Neural crest cell (in vitro differentiated cells): ENCODE results near the gene LRRC4B. TPM values are rescaled to one million over a fixed set of nuclear protein-coding genes. Genes with fewer than 3 reads are reported as not detected.

Experiments
- DNase-seq: peaks from one replicate; pipeline ENCODE4 v3.0.0; 2021; ENCODE audit warnings: low read depth, mixed read lengths, low spot score
- H3K27ac Mint-ChIP-seq: one replicate; pipeline ENCODE4 v1.8.0; 2021; ENCODE audit warnings: mild to moderate bottlenecking, mixed read lengths; ENCODE audit not compliant: unreplicated experiment
- H3K27me3 Mint-ChIP-seq: 2 replicates; pipeline ENCODE4 v1.8.0; 2021; ENCODE audit warnings: low read depth, mild to moderate bottlenecking, mixed read lengths
- H3K36me3 Mint-ChIP-seq: 2 replicates; pipeline ENCODE4 v1.8.0; 2021; ENCODE audit warnings: low read depth, mild to moderate bottlenecking, mixed read lengths
- H3K4me1 Mint-ChIP-seq: 2 replicates; pipeline ENCODE4 v1.8.0; 2021; ENCODE audit warnings: mixed read lengths
- H3K4me3 Mint-ChIP-seq: one replicate; pipeline ENCODE4 v1.8.0; 2021; ENCODE audit warnings: mild to moderate bottlenecking, mixed read lengths
- H3K9me3 Mint-ChIP-seq: 2 replicates; pipeline ENCODE4 v1.8.0; 2021; ENCODE audit warnings: mixed read lengths
- total RNA-seq: library from RNA; stranded (reverse); gene quantifications from 2 replicates; pipeline ENCODE4 v1.2.1, GENCODE V29; 2021
- TF ChIP-seq, protein P1 (sequence below): fragments of 200-600 bp; sonication (generic); conservative IDR thresholded peaks from 2 replicates; pipeline ENCODE4 v1.5.0; 2021; ENCODE audit warnings: antibody characterized with exemption, mild to moderate bottlenecking

The LRRC4B gene
- total RNA-seq, 1 donor from 2014 or later: 50.2 TPM

DNA sequence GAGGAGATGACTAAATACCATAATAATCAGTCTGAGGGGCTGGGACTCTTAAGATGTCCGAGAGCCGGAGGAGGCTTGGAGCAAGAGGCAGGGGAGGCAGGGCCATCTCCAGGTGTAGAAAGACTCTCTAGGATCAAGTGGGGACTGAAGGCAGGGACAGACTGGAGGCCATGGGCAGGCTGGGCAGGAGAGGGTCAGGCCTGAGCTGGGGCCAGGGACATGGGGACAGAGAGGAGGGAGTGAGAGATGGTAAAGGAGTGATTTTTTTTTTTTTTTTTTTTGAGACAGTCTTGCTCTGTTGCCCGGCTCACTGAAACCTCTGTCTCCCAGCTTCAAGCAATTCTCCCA lies 59.4 kb downstream of the LRRC4B start:
- Mint-ChIP-seq H3K4me1 (peaks cover 40% of the 10 kb centered on the region), H3K36me3 (no peaks in the 10 kb centered on the region), H3K9me3 (no peaks in the 10 kb centered on the region), H3K4me3 (peak overlapping the region; percentile 84), H3K27ac (peak overlapping the region; percentile 86), H3K27me3 (peaks cover 8% of the 10 kb centered on the region)
- TF ChIP-seq, protein P1, sequence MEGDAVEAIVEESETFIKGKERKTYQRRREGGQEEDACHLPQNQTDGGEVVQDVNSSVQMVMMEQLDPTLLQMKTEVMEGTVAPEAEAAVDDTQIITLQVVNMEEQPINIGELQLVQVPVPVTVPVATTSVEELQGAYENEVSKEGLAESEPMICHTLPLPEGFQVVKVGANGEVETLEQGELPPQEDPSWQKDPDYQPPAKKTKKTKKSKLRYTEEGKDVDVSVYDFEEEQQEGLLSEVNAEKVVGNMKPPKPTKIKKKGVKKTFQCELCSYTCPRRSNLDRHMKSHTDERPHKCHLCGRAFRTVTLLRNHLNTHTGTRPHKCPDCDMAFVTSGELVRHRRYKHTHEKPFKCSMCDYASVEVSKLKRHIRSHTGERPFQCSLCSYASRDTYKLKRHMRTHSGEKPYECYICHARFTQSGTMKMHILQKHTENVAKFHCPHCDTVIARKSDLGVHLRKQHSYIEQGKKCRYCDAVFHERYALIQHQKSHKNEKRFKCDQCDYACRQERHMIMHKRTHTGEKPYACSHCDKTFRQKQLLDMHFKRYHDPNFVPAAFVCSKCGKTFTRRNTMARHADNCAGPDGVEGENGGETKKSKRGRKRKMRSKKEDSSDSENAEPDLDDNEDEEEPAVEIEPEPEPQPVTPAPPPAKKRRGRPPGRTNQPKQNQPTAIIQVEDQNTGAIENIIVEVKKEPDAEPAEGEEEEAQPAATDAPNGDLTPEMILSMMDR: no peak
- DNase-seq: no peak

DNA sequence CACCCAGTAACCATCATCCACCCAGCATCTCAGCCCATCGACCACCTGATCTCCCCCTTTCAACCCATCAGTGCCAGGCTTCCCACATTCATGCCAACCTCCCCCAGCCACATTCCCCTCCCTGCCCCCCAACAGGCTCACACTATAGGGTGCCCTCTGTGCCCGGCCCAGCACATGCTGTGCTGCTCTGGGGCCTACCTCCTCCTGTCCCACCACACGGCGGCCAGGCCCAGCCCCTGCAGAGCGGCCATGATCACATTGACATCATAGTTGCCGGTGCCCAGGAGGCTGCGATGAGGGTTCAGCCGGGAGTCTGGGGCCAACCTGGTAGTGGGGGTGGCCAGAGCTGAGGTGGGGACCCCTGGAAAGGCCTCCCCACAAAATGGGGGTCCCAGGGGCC lies 60.9 kb downstream of the LRRC4B start:
- TF ChIP-seq, protein P1: no peak
- Mint-ChIP-seq H3K4me1 (peaks cover 33% of the 10 kb centered on the region), H3K4me3 (no peak overlapping the region), H3K9me3 (no peaks in the 10 kb centered on the region), H3K27ac (no peak overlapping the region), H3K27me3 (peaks cover 8% of the 10 kb centered on the region), H3K36me3 (no peaks in the 10 kb centered on the region)
- DNase-seq: no peak

DNA sequence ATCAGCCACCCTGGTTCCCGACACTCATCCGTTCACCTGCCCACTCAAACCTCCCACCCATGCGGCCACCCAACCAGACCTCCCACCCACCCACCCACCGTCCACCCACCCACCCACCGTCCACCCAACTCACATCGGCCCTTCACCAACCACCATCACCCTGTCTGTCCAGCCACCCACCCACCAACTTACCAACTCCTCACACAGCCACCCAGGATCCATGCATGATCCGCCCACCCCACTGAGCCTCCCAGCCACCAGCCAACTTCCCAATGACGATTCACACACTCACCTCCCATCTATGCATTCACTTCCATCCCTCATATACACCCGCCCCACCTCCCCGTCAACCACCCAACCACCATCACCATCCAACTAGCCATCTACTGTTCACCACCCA lies 61.5 kb downstream of the LRRC4B start:
- peaks cover 30% of the 10 kb centered on the region for H3K4me1 Mint-ChIP-seq
- no peak for DNase-seq
- H3K9me3 Mint-ChIP-seq: no peaks in the 10 kb centered on the region
- H3K27me3 Mint-ChIP-seq: peaks cover 11% of the 10 kb centered on the region
- no peaks in the 10 kb centered on the region for H3K36me3 Mint-ChIP-seq
- H3K4me3 Mint-ChIP-seq: no peak overlapping the region
- H3K27ac Mint-ChIP-seq: no peak overlapping the region
- TF ChIP-seq, protein P1: no peak

DNA sequence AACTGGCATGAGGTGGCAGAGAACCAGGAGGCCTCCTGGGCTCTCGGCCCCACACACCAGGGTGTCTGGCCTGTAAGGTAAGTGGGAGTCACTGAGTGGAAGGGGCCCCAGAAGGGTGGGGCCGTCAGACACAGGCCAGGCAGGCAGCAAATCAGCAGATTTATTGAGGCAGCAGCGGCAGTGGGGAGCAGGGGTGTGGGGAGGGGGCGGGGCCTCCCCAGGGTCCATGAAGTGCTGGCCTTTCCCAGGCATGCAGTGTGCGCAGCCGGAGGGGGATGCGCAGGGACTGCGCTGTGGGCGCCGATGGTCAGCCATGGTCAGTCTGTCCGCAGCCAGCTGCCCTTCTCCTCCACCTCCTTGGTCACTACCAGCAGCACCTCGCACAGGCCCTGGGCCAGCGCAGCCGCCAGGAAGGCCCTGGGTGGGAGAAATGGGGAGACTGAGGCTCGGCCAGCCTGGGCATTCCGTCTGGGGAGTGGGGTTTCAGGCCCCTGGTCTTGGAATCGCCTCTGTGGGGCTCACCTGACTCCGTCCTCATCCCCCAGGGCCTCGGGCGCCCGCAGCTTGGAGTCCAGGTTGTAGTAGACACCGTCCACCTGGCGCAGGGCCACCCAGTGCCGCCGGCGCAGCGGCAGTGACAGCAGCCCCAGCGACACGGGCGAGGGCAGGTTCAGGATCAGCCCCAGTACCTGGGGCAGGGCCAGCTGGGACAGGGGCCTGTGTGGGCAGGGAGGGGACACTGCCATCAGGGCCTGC lies 62.2 kb downstream of the LRRC4B start:
- no peaks in the 10 kb centered on the region for H3K9me3 Mint-ChIP-seq
- H3K27ac Mint-ChIP-seq: no peak overlapping the region

DNA sequence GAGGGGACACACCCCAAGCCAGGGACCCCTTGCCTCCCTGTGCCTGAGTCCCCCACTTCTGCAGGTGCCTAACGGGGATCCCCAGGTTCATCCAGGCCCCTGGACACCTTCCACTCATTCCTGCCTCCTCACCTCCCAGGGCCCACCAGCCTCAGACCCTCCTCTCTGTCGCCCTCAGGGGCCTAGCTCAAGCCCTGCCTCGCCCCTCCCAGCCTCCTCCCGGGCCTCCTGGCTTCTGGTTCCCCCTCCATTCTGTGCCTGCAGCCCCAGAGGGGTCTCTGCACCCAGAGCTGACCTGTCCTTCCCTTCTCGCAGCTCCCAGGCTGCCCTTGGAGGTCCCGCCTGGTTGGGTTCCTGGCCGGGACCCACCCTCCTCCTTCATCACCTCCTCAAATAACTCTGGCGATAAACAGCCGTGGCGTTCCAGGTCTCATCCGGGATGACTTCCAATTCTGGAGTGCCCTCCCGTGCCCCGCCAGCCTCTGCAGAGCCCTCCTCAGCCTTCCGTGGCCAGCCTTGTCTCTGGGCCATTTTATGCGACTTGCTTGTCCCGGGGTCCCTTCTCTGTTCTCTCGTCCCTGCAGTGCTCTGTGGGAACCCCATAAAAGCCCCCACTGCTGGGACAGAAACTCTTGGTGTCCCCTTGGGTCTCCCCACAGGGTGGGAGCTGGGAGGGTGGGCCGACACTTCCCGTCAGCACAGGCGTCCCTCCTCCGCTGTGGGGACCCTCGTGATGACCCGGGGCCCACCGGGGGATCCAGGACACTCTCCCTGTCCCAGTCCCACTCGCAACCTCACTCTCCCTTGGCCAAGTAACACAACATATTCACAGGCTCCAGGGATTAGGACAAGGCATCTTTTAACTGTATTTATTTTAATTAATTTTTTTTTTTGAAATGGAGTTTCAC lies 66.4 kb downstream of the LRRC4B start:
- H3K36me3 Mint-ChIP-seq: no peaks in the 10 kb centered on the region
- no peak for DNase-seq
- TF ChIP-seq, protein P1: no peak
- H3K4me3 Mint-ChIP-seq: no peak overlapping the region
- H3K27ac Mint-ChIP-seq: no peak overlapping the region
- H3K9me3 Mint-ChIP-seq: no peaks in the 10 kb centered on the region
- no peaks in the 10 kb centered on the region for H3K4me1 Mint-ChIP-seq
- peaks cover 6% of the 10 kb centered on the region for H3K27me3 Mint-ChIP-seq

More for the DNA sequence above, 62.2 kb downstream of the LRRC4B start:
- TF ChIP-seq, protein P1: no peak
- no peak for DNase-seq
- peaks cover 9% of the 10 kb centered on the region for H3K27me3 Mint-ChIP-seq
- no peaks in the 10 kb centered on the region for H3K36me3 Mint-ChIP-seq
- no peak overlapping the region for H3K4me3 Mint-ChIP-seq
- H3K4me1 Mint-ChIP-seq: peaks cover 24% of the 10 kb centered on the region
